ENCODE results near the gene TACC2.

- TF ChIP-seq POLR2A (IDR thresholded peaks at IDR 0.05) = no peak
- TF ChIP-seq, protein P1, sequence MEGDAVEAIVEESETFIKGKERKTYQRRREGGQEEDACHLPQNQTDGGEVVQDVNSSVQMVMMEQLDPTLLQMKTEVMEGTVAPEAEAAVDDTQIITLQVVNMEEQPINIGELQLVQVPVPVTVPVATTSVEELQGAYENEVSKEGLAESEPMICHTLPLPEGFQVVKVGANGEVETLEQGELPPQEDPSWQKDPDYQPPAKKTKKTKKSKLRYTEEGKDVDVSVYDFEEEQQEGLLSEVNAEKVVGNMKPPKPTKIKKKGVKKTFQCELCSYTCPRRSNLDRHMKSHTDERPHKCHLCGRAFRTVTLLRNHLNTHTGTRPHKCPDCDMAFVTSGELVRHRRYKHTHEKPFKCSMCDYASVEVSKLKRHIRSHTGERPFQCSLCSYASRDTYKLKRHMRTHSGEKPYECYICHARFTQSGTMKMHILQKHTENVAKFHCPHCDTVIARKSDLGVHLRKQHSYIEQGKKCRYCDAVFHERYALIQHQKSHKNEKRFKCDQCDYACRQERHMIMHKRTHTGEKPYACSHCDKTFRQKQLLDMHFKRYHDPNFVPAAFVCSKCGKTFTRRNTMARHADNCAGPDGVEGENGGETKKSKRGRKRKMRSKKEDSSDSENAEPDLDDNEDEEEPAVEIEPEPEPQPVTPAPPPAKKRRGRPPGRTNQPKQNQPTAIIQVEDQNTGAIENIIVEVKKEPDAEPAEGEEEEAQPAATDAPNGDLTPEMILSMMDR (IDR thresholded peaks at IDR 0.05) = no peak
Observed at GRCh38 chr10:122147663-122148062, 158.7 kb downstream of the TACC2 start.

All from gastroesophageal sphincter (tissue), 3 donors.